ENCODE results near the gene SPR.

DNA sequence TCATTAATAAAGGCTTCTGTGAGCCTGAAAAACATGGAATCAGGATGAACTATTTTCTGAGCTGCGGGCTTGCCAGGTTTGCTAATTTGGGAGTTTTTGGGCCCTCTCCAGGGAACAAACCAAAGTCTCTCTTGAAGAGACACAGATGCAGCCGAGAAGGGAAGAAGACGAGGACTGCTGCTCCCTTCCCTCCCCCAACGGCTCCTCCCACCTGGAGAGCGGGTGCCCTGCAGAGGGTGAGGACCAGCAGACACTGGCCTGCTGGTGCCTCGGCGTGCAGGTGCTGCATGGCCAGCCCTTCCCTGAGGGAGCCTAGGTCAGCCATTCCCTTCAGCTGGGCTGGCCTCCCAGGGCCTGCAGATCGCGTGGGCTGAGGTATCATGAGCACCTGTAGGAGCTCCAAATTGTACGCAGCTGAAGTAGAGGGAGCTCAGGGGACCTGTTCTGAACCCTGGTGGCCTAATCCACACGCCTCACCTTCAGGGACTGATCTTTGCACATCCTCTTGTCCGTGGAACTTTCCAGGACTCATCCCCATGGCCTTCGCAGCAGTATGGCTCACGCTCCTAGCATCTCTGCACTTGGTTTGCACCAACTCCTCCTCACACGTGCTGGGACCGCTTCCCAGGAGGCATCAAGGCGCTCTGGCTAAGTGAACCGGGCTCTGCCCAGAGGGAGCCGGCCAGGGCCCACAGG, 49.6 kb downstream of the SPR start:
- TF ChIP-seq, protein P1, sequence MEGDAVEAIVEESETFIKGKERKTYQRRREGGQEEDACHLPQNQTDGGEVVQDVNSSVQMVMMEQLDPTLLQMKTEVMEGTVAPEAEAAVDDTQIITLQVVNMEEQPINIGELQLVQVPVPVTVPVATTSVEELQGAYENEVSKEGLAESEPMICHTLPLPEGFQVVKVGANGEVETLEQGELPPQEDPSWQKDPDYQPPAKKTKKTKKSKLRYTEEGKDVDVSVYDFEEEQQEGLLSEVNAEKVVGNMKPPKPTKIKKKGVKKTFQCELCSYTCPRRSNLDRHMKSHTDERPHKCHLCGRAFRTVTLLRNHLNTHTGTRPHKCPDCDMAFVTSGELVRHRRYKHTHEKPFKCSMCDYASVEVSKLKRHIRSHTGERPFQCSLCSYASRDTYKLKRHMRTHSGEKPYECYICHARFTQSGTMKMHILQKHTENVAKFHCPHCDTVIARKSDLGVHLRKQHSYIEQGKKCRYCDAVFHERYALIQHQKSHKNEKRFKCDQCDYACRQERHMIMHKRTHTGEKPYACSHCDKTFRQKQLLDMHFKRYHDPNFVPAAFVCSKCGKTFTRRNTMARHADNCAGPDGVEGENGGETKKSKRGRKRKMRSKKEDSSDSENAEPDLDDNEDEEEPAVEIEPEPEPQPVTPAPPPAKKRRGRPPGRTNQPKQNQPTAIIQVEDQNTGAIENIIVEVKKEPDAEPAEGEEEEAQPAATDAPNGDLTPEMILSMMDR (IDR thresholded peaks at IDR 0.05), result no peak
- no peak for TF ChIP-seq POLR2A (IDR thresholded peaks at IDR 0.05)
